NB4 (cell line): ENCODE results near the gene MBNL1.

Experiments
- DNase-seq: peaks from one replicate; pipeline ENCODE4 v3.0.0; 2010; ENCODE audit warnings: low read depth
- H3K4me3 ChIP-seq: one replicate; pipeline ENCODE4 v1.5.1; 2011; ENCODE audit warnings: mild to moderate bottlenecking, low read depth, low read length, moderate library complexity
- MYC ChIP-seq: IDR thresholded peaks from 2 replicates; pipeline ENCODE4 v1.6.1; 2011; ENCODE audit warnings: low read depth, low read length
- POLR2A ChIP-seq: IDR thresholded peaks from 2 replicates; pipeline ENCODE4 v1.6.1; 2011; ENCODE audit warnings: mild to moderate bottlenecking; ENCODE audit not compliant: insufficient read length; ENCODE audit errors: extremely low read depth
- TF ChIP-seq, protein P1 (sequence below): IDR thresholded peaks from one replicate; pipeline ENCODE4 v1.5.1; 2012; ENCODE audit warnings: low read depth, low read length
- TF ChIP-seq, protein P2 (sequence below): IDR thresholded peaks from 2 replicates; pipeline ENCODE4 v1.6.1; 2011; ENCODE audit warnings: low read depth, low read length

The MBNL1 gene

DNA sequence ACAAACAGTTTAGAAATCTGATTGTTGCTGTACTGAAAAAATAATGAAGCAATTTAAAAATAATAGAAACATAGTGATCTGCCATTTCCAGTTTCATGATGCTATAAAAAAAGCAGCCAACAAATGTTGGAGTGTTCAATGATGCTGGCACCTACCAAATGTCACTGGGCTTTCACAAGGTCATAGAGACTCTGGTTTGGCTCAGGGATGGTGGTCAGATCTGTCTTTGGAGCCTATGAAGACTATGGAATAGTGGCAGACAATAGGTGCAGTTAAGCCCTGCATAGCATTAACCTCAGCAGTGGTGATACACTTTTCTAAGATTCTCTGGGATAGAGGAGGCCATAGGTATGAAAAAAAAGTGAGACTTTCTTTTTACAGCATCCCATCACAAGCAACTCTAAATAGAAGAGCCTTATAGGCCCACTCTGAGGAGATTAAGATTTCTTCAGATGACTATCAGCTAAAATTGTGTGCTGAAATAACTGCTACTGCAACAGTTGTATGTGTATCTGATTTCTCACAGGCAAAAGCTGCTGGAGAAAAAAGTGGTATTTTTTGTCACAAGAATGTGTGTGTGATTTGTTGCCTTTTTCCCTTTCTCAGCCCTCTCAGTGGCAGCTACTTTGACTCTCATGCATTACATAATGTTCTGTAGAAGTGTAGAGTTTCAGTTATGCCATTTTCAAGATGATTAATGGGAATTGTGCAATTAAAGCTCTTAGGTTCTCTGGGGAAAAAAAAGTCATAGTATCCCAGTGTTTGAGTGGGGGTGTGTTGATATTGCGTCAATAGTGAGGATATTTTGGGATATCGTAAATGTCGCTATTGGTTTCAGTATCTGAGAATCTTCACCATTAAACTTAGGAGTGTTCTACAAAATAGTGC, 137.4 kb downstream of the MBNL1 start:
- DNase-seq: peak; percentile 73
- H3K4me3 ChIP-seq: no peak overlapping the region
- TF ChIP-seq MYC: no peak
- TF ChIP-seq POLR2A: no peak
- TF ChIP-seq, protein P1, sequence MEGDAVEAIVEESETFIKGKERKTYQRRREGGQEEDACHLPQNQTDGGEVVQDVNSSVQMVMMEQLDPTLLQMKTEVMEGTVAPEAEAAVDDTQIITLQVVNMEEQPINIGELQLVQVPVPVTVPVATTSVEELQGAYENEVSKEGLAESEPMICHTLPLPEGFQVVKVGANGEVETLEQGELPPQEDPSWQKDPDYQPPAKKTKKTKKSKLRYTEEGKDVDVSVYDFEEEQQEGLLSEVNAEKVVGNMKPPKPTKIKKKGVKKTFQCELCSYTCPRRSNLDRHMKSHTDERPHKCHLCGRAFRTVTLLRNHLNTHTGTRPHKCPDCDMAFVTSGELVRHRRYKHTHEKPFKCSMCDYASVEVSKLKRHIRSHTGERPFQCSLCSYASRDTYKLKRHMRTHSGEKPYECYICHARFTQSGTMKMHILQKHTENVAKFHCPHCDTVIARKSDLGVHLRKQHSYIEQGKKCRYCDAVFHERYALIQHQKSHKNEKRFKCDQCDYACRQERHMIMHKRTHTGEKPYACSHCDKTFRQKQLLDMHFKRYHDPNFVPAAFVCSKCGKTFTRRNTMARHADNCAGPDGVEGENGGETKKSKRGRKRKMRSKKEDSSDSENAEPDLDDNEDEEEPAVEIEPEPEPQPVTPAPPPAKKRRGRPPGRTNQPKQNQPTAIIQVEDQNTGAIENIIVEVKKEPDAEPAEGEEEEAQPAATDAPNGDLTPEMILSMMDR: no peak
- TF ChIP-seq, protein P2, sequence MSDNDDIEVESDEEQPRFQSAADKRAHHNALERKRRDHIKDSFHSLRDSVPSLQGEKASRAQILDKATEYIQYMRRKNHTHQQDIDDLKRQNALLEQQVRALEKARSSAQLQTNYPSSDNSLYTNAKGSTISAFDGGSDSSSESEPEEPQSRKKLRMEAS: no peak

DNA sequence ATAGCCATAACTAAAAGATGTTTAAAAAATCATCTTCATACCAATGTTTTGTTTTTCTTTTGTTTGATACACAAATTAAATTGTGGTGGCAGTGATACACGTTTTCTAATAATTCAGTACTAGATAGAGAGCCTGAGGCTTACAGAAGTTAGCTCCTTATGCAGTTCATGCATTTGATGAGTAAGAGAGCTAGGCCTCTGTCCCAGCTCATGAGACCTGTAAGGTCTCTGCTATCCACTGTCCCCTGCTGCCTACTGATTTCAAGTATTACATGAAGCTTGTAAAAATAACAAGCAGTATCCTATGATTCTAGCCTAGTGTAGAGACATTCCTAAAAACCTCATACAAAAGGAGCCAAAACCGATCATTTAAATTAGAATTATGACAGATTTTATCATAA, 144.5 kb downstream of the MBNL1 start:
- DNase-seq: no peak
- TF ChIP-seq, protein P1: no peak
- H3K4me3 ChIP-seq: no peak overlapping the region

DNA sequence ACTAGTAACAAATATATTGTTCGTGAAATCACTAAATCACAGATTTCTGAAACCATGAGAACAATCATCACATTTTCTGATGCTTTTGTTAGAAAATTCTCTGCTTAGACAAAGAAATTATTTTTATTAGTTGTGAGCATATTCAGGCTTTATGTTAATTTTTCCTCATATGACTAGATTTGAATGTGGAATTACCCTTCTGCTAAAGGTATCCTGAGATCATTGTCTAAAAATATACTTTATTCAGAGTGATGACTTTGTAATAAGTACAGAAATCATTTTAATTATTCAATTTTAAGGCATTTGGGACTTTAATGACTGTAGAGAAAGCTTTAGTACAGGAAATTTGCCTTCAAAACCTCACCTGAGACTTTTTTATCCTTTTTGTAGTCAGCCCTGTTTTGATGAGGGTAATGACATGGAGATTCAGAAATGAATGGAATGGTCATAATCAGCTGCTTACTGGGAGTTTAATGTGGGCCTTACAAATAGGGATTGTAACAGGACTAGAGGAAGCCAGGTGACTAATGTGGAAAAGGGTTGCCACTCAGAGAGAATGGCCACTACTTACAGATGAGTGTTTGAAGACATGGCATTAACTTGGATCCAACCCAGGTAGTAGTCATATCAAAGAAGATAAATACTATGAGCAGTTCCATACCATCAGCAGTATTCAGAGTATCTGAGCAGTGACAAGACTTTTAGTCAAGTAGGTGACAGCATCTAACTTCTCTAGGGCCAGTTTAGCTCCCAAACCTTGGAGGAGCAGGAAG, 148.3 kb downstream of the MBNL1 start:
- H3K4me3 ChIP-seq: no peak overlapping the region
- no peak for DNase-seq
- TF ChIP-seq, protein P2: no peak
- TF ChIP-seq POLR2A (no peak), MYC (no peak)
- TF ChIP-seq, protein P1: no peak

DNA sequence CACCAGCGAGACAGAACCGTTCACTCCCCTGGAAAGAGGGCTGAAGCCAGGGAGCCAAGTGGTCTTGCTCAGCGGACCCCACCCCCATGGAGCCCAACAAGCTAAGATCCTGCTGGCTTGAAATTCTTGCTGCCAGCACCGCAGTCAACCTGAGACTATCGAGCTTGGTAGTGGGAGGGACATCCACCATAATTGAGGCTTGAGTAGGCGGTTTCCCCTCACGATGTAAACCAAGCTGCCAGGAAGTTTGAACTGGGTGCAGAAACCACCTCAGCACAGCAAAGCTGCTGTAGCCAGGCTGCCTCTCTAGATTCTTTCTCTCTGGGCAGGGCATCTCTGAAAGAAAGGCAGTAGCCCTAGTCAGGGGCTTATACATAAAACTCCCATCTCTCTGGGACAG, 151.0 kb downstream of the MBNL1 start:
- TF ChIP-seq, protein P2: no peak
- TF ChIP-seq POLR2A (no peak), MYC (no peak)
- TF ChIP-seq, protein P1: no peak
- no peak for DNase-seq
- H3K4me3 ChIP-seq: no peak overlapping the region

DNA sequence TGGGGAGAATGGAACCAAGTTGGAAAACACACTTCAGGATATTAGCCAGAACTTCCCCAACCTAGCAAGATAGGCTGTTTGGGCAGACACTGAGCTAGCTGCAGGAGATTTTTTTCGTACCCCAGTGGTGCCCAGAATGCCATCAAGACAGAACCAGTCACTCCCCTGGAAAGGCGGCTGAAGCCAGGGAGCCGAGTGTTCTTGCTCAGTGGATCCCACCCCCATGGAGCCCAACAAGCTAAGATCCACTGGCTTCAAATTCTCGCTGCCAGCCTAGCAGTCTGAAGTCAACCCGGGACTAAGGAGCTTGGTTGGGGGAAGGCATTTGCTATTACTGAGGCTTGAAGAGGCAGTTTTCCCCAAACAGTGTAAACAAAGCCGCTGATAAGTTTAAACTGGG, 152.4 kb downstream of the MBNL1 start:
- DNase-seq: no peak
- TF ChIP-seq MYC: no peak
- TF ChIP-seq, protein P2: no peak

DNA sequence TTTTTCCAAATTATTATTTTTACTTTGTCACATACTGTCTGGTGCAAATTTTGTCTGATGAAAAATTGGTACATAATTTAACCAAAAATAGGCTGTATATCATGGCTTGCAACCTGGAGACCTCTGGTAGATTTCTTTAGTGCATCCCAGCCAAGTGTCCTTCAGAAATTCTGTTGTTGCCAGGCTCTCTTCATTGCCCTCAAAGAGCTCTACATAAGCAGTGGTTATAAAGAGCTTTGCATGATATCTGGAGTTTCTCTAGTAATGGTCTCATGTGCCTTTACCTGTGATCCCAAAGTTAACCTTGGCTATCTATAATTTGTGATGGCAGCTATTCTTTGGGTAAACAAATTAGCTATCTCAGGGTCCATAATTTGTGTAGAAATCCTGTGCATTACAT, 157.7 kb downstream of the MBNL1 start:
- no peak for DNase-seq
- no peak overlapping the region for H3K4me3 ChIP-seq
- TF ChIP-seq POLR2A (no peak), MYC (no peak)
- TF ChIP-seq, protein P2: no peak
- TF ChIP-seq, protein P1: no peak

More for the DNA sequence above, 152.4 kb downstream of the MBNL1 start:
- H3K4me3 ChIP-seq: no peak overlapping the region
